H1 (cell line): ENCODE results near the gene PROZ. TPM values are rescaled to one million over a fixed set of nuclear protein-coding genes. Genes with fewer than 3 reads are reported as not detected.

Experiments used
- CEBPB ChIP-seq: IDR thresholded peaks from 2 replicates; pipeline ENCODE4 v1.6.1; 2012; ENCODE audit warnings: low read depth, low read length
- GTF2F1 ChIP-seq: IDR thresholded peaks from 2 replicates; pipeline ENCODE4 v1.6.1; 2012; ENCODE audit warnings: low read depth, low read length, improper control_type of control experiment, borderline replicate concordance
- YY1 ChIP-seq: IDR thresholded peaks from 2 replicates; pipeline ENCODE4 v1.6.1; 2011; ENCODE audit warnings: low read depth, mild to moderate bottlenecking, low read length
- polyA plus RNA-seq, 7 experiments: library from polyadenylated mRNA; depleted of rRNA in 3 of 7; stranded (reverse) in 5 of 7; unstranded in 2 of 7; fragments of >200 nt in 5 of 7; fragments of 200-250 nt in 2 of 7; gene quantifications; 1 replicate in 5 of 7; 2 replicates in 1 of 7; 4 replicates in 1 of 7; pipeline versions ENCODE4 v1.2.1 to v1.2.3, GENCODE V29; 2011 to 2013; ENCODE audit warnings: missing spikeins in 2 of 7, mixed read lengths in 2 of 7
- total RNA-seq: library from RNA; stranded (reverse); fragmentation: NEBNext Ultra II Directional; extraction: Animal tissue kit (Norgen Biotek cat#: 25700); gene quantifications from 2 replicates; pipeline ENCODE4 v1.2.1, GENCODE V29; 2021

PROZ gene
- total and polyA plus RNA-seq, 2 of the 8 experiments (the other 6 are each of a cell fraction or from before 2014, with no cell fraction given): not detected

DNA sequence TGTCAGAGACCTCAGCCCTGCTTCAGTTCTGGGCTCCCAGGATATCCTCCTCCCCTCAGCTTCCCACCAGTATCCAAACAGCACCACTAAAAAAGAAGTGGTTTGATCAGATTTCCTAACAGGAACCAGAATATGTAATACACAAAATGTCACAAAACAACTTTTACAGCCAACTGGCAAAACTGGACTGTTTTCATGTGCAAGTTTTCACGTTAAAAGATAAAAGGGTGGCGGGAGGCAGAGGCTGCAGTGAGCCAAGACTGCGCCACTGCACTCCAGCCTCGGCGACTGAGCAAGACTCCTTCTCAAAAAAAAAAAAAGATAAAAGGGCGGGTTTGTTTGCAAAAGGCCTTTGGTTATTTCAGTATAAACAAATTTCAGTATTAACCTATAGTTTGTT is 36.9 kb downstream of the PROZ start (continued):
- TF ChIP-seq GTF2F1: no peak
- no peak for TF ChIP-seq CEBPB
- TF ChIP-seq YY1: no peak
